GM12875 (cell line): ENCODE measurements around the gene NOLC1.

Experiments used
- H3K4me3 ChIP-seq: one replicate; pipeline ENCODE4 v1.5.1; 2011; ENCODE audit warnings: low read depth, low read length, control low read depth
- TF ChIP-seq, protein P1 (sequence below): IDR thresholded peaks from 2 replicates; pipeline ENCODE4 v1.5.1; 2011; ENCODE audit warnings: low read depth, mild to moderate bottlenecking, control low read depth, inconsistent platforms, low read length, moderate library complexity, borderline replicate concordance; ENCODE audit not compliant: insufficient read depth

NOLC1 gene

DNA sequence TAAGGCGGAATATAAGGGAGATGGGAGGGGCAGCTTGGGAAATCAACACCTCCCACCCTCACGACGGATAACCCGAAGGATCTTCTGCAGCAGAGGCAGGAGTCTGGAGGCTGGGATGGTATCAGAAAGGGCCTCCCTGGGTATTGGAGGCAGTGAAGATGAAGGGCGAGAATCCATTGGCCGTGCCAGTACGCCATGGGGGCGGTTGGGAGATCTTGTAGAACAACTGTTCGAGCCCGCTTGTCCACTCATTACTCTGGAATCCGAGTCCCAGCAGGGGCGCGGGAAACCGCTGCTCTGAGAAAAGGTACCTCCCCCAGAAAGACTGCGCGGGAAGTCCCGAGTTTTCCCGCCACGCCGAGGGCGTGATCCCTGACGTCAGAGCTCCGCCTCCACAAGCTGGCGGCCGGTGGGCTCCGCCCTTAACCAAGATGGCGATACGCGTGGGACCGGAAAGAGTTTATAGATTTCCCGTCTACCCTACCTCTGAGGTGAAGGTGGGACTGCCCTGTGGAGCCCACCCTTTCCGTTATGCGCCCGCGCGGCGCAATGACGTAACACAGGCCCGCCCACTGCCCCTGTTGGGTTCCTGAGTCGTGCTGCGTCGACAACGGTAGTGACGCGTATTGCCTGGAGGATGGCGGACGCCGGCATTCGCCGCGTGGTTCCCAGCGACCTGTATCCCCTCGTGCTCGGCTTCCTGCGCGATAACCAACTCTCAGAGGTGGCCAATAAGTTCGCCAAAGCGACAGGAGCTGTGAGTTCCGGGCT lies at the start of gene NOLC1:
Gene NOLC1, plus strand, starts transcription at position 616 of the 771 bp plus-strand sequence. Its CDS starts 22 bp downstream, at position 638.
- H3K4me3 ChIP-seq, result peak within 1 kb of the TSS; percentile 96
- TF ChIP-seq, protein P1, sequence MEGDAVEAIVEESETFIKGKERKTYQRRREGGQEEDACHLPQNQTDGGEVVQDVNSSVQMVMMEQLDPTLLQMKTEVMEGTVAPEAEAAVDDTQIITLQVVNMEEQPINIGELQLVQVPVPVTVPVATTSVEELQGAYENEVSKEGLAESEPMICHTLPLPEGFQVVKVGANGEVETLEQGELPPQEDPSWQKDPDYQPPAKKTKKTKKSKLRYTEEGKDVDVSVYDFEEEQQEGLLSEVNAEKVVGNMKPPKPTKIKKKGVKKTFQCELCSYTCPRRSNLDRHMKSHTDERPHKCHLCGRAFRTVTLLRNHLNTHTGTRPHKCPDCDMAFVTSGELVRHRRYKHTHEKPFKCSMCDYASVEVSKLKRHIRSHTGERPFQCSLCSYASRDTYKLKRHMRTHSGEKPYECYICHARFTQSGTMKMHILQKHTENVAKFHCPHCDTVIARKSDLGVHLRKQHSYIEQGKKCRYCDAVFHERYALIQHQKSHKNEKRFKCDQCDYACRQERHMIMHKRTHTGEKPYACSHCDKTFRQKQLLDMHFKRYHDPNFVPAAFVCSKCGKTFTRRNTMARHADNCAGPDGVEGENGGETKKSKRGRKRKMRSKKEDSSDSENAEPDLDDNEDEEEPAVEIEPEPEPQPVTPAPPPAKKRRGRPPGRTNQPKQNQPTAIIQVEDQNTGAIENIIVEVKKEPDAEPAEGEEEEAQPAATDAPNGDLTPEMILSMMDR, result no peak

DNA sequence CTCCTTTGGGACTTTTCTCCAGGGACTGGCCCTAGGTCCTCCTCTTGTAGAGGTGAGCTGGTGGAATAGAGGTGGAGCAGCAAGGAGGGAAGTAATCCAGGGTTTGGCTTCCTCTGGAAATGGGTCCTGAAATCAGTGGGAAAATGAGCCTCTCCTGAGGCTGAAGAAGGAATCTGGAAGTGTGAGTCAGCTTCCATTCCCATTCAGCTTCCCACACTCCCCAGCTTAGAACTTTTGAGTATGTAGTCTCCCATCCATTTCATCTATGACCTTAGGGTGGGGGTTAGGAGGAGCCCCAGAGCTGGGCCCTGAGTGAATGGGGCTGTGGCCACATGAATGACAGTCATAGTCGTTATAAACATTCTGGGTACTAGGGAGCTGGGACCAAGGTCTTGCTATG lies 49.8 kb upstream of the NOLC1 start:
- no peak overlapping the region for H3K4me3 ChIP-seq
- TF ChIP-seq, protein P1, result no peak

DNA sequence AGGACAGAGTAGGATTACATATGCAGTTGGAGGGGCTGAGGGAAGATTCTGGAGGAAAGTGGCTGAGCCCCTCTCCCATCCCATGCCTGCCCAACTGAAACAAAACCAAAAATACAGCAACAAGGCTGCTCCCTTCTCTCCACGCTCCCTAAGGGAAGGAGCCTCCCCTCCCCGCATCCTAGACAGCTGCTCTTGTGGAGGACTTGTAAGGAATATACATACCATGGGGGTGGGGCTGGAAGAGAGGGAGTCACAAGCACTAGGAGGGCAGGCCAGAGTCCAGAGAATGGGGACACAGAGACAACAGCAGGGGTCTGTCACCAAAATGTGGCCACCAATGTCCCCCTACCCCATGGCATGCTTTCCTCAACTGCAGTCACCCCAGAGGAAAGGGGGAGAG lies 45.2 kb upstream of the NOLC1 start:
- H3K4me3 ChIP-seq, result no peak overlapping the region
- TF ChIP-seq, protein P1, result no peak

DNA sequence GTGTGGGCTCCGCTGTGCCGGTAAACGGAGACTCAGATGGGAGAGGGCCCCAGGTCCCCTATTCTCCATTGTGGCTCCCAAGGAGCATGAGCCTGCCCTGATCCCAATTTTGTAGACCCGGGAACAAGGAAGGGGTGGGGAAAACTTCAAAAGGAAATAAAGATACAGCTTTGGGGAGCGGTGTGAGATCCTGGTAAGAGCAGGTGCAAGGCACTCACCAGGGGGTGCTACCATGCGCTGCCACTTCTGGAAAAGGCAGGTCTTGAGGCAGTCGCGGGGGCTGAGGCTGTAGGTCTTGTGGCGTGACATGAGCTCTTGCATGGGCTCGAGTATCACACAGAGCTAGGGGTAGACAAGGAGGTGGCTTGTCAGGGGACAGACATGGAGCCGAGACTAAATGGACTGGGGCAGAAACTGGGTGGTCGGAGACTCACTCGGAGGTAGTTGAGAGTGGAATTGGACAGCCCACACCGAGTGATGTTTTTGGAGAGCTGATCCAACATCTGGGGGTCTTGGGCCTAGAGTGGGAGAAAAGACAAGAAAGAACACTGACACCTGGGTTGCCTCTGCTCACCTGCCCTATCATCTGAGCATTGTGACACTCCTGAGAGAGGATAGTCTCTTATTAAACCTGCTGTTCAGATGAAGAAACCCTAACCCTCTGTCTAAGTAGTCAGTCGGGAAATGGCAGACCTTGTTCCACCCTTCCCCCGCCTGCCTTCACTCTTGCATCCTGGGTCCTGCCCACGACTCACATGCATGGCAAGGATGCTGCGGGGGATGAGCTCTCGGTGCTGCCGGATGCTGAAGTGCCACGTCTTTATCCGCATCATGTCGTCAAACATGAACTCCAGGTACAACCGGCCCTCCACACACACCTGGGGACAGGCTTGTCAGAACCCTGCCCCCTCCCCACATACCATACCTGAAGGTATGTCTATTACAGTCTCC lies 42.7 kb upstream of the NOLC1 start:
- TF ChIP-seq, protein P1, result no peak
- H3K4me3 ChIP-seq, result no peak overlapping the region

DNA sequence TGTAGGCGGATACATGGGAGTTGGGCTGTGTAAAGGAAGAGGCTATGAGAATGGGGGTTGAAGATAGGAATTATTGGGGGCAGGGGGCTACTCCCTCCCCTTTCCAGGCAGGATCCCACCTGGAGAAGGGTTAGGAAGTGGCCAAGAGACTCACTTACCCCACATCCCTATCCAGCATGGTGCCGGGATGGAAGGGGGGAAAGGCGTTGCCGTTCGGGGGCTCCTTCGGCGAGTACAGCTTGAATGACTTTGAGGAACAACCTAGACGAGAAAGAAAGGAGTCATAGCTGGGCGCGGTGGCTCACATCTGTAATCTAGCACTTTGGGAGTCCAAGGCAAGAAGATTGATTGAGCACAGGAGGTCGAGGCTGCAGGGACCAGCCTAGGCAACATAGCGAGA lies 40.9 kb upstream of the NOLC1 start:
- TF ChIP-seq, protein P1, result no peak
- no peak overlapping the region for H3K4me3 ChIP-seq

DNA sequence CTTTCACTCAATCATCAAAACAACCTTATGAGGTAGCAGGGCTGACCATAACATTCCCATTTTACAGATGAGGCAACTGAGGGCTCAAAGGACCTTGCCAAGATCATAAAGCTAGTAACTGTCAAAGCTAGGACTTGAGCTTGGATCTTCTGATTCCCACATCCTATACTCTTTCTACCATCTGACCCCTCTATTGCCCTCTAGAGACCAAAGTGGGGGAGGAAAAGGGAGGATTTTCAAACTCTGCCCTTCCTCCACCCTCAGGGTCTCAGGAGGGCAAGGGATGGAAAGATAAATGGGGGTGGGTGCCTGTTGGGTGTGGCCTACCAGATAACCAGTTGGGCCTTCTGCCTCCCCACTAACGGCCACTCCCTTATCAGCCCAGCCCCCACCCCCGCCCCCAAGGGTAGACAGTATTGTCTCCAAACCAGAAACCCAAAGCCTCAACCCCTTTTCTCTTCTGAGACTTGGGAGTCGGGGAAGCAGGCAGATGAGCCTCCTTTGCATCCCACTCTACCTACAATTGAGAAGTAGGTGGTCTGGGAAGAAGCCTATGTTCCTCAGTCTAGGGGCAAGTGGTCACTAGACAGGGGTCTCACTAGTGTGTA lies 39.9 kb upstream of the NOLC1 start:
- H3K4me3 ChIP-seq, result no peak overlapping the region
- TF ChIP-seq, protein P1, result peak; percentile 33; the same call in 1 of the 2 replicates
